GM21723 (cell line): ENCODE data around the gene PDGFB.

Source experiments
- ATAC-seq: cut with Tn5 transposase; IDR thresholded peaks from one replicate; pipeline ENCODE4 v1.9.1; 2021; ENCODE audit warnings: mild to moderate bottlenecking, moderate library complexity; ENCODE audit not compliant: unreplicated experiment

The PDGFB gene

DNA sequence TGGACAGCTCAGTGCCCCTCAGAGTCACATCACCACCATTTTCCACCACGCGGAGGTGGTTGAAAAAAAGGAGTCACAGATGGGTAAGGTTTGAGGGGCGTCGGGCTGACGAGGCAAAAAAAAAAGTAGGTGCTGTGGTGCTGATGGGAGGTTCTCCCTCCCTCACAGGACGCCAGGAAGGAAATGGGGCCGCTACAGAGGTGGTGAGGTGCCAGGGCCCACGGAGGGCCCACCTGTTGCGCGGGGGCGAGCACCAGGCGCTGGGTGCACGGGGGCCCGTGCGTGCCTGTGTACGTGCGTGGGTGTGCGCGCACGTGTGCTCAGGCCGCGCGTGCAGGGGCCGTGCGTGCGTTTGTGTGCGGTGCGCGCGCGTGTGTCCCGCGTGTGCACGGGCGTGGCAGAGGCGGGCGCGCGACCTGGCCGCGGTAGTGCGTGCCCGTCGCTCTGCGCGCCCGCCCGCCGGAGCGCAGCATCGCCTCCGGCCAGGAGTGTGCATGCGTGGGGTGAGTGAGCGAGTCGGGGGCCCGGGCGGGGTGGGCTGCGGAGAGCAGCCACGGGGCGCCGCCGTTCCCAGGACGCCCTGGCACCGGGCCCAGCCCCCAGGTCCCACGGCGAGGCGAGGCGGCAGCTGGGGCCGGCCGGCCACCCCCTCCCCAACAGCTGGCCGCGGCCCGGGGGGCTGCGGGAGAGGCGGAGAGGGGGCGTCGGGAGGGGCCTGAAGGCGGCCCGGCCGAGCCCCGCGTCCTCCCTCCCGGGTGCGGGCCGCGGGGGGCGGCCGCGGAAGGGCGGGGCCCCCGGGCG lies 2.8 kb downstream of the PDGFB start:
- no peak for ATAC-seq

DNA sequence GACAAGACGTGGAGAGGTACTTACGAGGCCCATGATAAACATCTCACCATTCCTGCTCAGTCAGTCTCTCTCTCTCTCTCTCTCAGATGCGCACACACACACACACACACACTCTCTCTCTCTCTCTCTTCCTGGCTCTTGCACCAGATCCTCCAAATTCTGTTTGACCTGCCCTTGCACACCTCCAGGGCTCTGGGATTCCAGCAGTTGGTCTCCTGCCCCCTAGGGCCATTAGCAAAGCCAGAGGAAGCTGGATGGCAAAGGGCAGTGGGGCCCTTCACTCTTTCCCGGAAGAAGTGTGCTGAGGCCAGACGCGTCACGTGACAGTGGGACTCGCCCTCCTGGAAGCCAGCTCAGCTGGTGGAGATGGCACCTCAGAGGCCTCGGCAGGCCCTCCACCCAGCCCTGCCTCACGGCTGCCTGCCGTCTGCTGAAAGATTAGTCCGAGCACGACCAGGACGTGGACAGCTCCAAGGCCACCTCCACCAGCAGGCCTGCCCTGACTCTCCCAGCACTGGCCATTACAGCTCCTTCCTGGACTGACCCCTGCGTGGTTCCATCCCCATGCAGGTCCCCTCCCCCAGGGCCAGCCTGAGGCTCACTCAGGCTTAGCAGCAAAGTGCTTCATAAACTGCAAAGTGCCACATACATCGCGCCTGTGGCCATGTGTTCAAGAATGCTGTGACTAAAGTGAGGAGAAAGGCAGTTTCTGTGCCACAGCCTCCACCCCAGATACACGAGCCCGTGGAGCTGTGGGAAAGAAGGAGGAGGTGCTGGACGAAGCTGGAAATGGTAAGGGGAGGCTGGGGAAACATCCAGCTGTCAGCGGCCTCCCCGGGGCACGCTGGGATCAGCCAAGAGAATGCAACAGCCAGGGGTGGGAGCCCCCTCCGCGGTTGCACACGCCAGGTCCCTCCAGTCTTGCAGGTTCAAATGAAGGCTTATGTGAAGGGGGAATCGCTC lies 3.7 kb downstream of the PDGFB start:
- no peak for ATAC-seq

DNA sequence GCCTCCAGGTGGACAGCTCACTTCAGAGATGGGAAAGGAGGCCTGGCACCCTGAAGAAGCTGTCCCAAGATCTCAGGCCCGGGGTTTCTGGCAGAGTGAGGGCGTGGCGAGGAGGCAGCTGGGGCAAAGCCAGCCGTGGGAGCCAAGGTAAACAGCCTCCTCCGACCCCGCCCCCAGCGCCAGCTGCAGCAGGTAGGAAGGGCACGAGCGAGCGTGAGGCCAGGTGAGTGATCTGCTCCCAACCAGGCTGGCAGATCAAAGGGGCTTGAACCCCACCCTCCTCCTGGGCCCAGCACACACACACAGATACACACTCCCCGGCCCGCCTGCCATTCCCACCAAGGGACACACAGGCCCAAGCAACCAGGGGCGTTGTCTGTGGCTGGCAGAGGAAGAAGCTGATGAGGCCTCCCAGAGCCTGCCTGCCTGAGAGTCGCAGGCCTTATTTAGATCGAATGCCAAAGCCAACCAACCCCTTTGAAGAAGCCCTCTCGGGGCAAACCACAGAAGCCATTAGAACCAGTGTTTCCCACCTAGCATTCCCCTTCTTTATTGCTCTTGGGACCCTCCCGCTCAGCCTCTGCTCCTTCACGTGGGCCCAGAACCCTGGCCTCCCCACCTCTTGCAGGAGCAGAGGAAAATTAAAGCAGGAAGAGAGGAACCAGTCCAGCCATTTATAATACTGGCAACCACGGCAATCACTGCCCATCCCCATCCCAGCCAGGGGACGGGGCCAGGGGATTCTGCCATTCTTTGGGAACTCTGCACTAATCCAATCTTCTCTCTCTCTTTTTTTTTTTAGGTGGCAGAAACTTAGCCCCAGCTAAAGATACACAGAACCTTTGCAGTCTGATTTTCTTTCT lies 5.0 kb downstream of the PDGFB start:
- ATAC-seq, result no peak

DNA sequence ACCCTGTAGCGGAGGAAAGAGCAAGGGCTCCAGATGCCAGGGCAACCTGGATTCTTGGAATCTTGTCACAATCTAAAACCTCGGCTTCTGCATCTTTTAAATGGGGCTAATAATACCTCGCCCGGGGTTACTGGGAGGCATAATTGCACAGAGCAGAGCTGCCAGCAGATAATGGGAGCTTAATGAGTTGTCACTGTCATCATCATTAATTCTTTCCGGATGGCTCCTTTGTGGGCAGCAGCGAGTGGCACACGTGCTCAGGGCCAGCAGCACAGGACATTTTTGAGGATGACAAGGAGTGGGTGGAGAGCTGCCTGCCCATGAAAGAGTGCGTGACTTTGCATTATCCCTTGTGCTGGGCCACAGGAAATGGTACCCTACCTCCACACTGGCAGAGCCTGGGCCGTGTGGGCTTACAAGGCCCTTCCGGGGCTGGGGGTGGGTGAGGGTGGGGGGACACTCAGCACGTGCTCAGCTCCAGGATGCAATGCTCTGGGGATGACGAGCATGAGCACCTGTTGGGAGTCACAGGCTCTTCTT lies 5.7 kb downstream of the PDGFB start:
- ATAC-seq, result no peak

DNA sequence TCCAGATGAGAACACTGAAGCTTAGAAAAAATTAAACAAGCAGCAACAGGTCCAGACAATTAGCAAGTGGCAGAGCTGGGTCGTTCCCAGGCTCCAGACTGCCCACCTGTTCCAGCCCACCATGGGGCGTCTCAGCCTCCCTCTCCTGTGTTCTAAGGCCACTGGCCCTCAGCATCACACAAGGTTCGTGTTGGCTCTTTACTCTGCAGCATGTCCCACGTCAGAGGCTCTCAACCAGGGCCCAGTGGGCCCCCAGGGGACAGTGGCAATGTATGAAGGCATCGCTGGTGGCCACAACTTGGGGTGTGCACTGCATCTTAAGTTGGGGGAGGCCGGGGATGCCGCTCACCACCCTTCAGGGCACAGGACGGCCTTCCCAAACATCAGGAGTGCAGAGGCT lies 6.2 kb downstream of the PDGFB start:
- ATAC-seq, result no peak

DNA sequence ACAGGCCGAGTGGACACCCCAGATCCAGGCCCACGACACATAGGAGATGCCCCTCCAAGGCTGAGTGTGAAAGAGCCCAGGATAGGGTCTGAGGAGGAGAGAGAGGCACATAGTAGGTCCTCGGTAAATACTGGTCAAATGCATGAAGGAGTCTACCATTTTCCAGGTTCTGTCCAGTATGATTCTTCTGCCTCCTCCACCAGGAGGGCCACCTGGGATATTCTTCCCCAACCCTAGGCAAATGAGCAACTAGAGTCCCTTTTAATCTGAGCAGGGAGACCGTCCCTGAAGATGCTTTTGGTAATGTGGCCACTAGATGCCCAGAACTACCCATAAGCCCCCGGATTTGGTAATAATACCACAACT lies 6.7 kb downstream of the PDGFB start:
- ATAC-seq, result no peak

DNA sequence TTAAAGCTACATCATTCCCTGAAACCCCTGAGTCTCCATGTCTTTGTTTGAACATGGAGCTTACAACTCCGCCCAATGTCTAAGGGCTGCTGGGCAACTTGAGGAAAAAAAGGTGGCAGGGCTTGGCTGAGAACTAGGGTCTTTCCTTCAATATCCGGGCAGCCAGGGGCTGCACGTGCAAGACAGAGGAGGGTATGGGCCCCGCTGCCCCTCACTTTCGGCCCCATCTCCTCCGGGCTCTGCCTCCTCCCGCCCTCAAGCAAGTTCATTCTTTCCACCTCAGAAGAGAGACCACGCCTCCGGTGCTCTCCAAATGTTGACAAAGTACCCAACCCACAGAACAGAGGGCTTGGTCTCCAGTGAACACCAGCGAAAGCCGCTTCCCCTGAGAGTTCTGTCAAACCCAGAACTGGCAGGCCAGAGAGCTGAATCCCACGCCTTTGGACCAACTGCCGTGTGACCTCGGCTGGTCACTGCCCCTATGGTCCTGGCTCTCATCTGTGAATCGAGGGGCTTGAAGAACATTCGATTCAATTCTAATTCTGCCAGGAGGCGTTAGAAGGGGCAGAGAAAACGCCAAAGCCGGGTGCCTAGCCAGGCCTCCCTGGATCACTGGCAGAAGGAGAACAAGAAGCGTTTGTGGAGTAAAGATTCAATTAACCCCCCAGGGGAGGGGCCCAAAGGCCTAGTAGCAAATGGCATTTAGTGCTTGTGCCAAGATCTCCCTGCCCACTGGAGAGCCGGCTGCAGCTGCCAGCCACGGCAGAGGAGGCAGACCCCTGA lies 7.3 kb downstream of the PDGFB start:
- ATAC-seq, result no peak

DNA sequence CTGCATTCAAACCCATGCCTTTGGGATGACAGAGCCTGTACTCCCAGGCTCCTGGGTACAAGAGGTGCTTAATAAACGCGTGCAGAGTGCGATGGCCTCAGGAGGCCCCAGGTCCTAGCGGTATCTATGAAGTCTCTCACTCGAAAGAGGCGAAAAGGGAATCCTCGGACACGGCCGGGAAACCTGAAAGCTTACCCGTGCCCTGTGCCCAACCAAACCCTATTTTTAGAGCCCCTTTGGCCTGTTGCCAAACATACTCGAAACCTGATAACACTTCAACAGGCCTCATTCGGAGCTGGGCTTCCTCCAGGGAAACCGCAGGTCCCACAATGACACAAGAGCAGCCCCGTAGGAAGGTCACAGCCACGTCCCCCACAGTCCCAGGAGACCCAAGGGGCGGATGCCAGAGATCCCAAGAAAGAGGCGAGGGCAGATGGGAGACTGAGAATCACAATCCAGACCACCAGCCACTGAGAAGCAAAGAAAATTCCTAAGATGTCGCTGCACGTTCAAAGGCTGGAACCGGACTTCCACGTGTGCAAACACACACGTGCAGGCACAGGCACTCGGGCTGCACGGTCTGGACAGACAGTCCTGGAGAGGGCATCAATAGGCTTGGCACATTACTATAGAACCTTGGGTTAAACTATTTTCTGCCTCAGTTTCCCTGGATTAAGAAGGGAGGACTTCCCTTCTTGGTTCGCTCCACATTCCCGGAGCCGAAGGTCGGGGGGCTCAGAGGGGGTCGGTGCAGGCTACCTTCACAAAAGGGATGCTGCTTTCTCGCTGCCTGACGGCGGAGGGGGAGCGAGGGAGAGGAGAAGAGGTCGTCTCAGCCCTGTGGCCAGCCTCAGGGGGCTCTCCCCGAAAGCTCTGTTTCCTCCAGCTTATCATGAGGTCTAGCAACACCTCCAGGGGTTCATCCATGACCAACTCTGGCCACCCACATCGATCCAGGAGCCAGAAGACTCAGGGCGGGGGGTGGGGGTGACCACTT lies 8.2 kb downstream of the PDGFB start:
- peak; percentile 46 for ATAC-seq

DNA sequence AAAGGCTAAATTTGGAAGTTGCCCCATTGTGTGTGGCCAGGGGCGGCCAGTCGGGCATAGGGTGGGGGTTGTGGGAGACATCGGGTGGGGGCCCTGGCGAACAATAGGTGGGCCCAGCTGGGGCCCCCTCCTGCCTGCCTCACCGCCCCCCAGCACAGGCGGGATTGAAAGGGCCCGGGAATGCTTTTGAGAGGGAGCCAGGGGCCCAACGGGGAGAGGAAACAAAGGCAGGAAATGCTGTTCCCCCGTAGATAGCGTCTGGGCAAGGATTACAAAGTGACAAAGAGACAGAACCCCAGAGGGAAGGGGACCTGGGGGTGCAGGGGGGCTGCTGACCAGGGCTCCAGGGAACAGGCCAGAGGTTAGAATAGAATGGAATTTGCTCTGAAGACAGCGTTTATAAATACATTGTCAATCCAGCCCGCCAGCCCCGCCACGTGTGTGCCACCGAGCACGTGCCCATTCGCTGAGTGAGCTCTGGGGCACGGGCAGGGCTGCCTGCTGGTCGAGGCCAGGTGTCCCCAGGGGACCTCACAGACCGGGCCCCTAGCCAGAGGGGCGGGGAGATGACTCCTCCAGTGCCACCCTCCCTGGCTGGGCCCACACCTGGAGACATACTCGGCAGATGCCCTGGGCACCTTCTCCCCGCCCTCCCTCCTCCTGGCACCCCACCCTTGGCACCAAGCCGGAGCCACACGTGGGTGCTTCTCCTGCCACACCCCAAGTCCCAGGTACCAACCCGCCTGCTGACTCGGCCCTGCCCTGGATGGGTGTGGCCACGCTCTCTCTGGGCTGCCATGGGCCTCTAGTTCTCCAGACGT lies 9.7 kb downstream of the PDGFB start:
- no peak for ATAC-seq

DNA sequence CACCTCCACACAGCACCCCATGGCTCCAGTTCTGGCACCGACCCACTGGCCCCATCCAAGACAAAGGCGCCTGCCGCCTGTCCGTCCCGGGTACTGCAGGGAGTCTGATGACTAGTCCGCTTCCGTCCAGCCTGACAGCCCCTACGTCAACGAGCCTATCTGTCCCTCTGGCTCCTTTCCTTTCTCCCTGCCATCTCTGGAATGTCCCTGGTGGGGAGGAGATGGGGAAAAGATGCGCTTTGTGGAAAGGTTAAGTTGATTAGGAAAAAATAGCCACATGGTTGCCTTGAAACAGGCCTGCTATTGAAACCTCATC lies 10.4 kb downstream of the PDGFB start:
- no peak for ATAC-seq

DNA sequence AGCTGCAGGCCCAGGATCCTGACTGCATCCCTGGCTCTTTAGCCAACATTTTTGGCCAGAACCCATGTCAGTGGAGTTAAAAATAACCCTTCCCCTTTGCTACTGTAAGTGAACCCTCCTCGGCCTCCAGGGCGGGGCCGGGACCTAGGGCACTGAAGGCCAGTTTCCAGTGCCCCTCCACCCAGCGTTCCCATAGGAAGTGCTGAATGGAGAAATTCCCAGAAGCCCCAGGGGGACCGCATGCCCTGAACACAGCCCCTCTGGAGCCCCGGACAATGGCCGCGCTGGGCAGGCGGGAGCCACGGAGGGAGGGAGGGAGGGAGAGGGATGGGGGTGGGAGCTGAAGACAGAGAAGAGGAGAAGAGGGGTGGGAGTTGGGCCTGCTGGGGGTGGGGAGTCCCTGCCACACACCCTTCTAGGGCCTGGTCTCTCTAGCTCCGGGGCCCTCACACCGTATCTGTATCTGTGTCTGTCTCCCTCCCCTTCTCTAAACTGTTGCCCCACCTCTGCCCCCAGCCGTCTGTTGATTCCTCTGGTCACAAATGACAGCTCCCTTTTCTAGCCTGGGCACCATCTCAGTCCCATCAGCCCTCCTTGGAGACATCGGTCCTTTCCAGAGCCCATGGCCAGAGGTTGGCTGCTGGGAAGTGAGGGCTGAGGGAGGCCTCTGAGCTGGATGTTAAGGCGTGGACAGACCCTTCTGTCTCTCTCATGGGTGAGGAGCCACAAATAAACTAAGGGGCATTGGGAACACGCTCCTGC lies 10.9 kb downstream of the PDGFB start:
- ATAC-seq, result no peak

DNA sequence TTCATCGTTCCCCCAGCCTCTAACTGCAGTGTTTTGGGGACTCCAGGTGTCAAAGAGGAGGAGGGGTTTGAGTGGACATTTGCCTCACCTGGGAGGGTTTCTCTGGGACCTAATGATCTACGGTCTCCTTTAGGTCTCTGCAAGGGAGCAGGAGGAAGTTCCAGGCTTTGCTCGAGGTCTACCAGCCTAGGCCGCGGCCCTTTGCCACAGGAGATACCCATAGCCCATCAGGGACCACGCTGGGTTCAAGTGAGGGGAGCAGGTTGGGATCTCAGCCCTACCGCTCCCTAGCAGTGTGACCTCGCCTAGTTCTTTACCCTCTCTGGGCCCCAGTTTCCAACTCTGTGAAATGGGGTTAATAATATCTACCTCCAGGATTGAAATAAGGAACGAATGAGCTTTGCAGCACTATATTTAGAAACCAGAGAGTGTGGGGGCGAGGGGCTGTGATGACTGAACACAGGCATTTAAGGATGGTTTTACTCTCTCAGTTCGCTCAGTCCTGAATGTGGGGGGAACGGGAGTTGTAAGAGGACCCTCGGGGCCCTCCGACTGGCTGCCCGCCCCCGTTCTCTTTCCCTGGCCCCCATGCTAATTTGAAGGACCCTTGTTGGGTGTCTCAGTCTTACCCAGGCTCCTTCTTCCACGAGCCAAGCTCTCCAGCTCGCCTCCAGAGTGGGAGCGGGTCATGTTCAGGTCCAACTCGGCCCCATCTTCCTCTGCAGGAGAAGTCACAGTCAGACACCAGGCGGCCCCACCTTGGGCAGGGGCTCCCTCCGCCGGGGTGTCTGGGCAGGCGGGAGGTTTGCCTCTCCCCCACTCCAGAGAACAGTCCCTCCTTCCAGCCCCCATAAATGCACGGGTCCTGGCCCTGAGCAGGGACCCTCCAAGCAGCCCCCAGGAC lies 11.7 kb downstream of the PDGFB start:
- no peak for ATAC-seq

DNA sequence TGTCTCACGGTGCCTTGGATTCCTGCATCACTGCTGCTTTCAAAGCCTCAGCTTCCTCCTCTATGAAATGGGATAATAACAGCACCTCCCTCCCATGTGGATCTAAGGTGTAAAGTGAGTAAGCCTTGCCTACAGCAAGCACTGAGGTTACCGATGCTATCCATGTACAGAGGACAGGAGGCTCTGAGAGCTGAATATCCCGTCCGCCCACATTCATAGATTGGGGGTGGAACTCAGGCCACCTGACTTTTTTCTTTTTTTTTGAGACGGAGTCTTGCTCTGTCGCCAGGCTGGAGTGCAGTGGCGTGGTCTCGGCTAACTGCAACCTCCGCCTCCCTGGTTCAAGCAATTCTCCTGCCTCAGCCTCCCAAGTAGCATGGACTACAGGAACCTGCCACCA lies 12.5 kb downstream of the PDGFB start:
- no peak for ATAC-seq

DNA sequence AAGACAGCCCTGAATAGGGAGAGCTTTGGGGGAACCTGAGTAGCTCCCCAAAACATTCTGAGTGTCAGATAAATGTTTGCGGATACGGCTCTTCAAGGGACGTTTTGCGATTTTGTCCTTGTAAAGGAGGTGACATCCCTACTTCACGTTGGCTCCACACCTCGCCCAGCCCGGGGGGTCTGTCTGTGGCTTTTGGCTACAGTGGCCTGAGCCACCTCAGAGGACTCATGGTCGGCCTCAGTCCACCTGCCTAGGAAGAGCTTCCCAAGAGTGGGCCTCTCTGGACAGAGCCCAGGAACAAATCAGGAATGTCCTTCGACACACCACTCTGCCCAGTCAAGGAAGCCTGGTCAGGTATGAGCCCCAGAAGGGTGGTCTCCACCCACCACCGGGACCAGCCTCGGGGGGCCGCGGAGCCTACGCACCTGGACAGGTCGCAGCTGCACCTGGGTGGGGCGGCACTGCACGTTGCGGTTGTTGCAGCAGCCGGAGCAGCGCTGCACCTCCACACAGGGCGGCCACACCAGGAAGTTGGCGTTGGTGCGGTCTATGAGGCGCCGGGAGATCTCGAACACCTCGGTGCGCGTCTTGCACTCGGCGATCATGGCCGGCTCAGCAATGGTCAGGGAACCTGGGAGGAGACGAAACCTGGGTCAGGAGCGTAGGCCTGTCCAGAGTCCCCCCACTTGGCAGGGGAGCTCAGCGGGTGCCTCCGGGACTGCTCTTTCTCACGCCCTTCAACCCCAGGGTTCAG lies 13.4 kb downstream of the PDGFB start:
- no peak for ATAC-seq

DNA sequence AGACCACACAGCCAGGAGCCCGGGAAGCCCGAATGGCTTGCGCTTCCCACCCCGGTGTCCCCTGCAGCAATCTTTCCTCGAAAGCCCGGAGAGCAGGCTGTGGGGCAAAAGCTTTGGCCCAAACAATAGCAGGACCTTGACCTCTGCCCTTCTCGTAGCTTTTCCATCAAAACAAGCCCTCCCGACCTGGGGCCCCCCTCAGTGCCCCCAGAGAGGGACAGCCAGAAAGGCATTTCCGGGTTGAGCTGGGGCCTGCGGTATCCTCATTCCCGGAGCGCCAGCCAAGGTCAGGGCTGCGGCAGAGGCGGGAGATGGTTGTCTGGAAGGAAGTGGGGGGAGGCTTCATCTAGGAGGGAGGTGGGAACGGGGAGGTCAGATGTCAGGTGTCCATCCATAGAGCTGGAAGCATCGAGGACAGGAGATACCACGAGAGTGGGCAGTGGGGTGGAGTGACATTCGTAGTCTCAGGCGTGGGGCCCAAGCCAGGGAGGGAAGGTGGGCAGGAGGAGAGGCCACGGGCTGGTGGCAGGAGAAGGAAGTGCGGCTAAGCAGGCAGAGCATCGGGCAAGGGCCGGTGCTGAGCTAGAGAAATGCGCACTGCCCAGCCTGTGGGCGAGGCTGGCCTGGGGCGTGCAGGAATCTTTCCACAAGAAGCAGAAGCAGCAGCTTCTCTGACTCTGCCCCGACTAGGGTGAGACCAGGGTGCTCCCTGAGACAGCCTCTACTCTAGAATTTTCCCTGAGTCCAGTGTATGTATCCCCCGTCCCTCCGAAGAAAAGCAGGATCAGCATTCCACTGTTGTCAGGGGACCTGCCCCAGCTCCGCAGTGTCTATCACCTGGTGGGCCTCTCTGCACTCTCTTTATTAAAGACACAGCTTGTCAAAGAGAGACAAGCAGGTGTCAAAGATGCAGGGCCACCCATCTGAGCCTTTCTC lies 14.3 kb downstream of the PDGFB start:
- no peak for ATAC-seq
